HL-60 (cell line): ENCODE measurements around the gene MRAP2.
A peak's percentile ranks its signal among the peaks of the same experiment; 100 is the strongest.
"Not testable (repeated sequence)": the region's sequence is repeated elsewhere in the genome, so short reads cannot be mapped to it uniquely, and the experiment has no call there.

Source experiments
- DNase-seq, 2 experiments: peaks; one replicate each; pipeline ENCODE4 v3.0.0-alpha.2; 2010 to 2020; ENCODE audit warnings: low read depth in 1 of 2, low spot score in 1 of 2
- H3K27ac ChIP-seq: fragments of 250-450 bp; sonication (Bioruptor Pico); replicated peaks from 2 replicates; pipeline ENCODE4 v1.5.1; 2020; ENCODE audit warnings: mild to moderate bottlenecking, moderate library complexity
- H3K27me3 ChIP-seq: fragments of 250-450 bp; sonication (Bioruptor Pico); 2 replicates; pipeline ENCODE4 v1.5.1; 2021; ENCODE audit warnings: mild to moderate bottlenecking, moderate library complexity; ENCODE audit not compliant: insufficient read depth, poor library complexity, severe bottlenecking
- H3K4me3 ChIP-seq: replicated peaks from 2 replicates; pipeline ENCODE4 v1.5.1; 2011; ENCODE audit warnings: mild to moderate bottlenecking, control low read depth, low read length; ENCODE audit not compliant: insufficient read depth
- GABPA ChIP-seq: IDR thresholded peaks from 2 replicates; pipeline ENCODE4 v1.6.1; 2012; ENCODE audit warnings: low read depth
- POLR2AphosphoS5 ChIP-seq: IDR thresholded peaks from 2 replicates; pipeline ENCODE4 v1.6.1; 2012; ENCODE audit warnings: low read depth
- REST ChIP-seq: IDR thresholded peaks from 2 replicates; pipeline ENCODE4 v1.6.1; 2012; ENCODE audit warnings: low read depth; ENCODE audit not compliant: insufficient replicate concordance
- SPI1 ChIP-seq: IDR thresholded peaks from 2 replicates; pipeline ENCODE4 v1.6.1; 2012; ENCODE audit warnings: low read depth, mild to moderate bottlenecking, borderline replicate concordance
- TF ChIP-seq, protein P1 (sequence below): IDR thresholded peaks from one replicate; pipeline ENCODE4 v1.5.1; 2011; ENCODE audit warnings: low read length, control low read depth, inconsistent platforms; ENCODE audit not compliant: insufficient read depth

The MRAP2 gene

DNA sequence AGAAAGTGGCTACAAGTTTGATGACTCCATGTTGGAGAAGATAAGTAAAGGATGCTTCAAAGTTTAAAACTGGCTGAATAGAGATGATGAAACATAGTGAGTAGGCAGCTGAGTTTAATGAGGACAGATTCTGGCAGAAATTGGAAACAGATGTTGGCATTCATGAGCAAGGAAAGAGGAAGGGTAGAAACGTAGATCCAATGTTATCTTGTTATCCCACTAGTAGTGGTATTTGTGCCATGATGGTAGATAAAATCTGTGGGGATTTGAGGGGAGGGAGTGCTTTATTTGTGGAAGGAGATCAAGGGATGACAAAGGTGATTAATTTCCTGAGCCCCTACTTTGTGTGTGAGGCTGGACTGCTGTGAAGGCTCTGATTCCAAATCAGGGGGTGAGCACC lies 69.5 kb downstream of the MRAP2 start:
- no peak for TF ChIP-seq POLR2AphosphoS5
- H3K27ac ChIP-seq: no peak overlapping the region
- DNase-seq: no peak
- no peak overlapping the region for H3K4me3 ChIP-seq
- no peaks in the 10 kb centered on the region for H3K27me3 ChIP-seq

GRCh38 chr6:84105215-84105924 lies 71.8 kb downstream of the MRAP2 start:
- peak in 1 of 2 experiments; percentile 37 for DNase-seq

DNA sequence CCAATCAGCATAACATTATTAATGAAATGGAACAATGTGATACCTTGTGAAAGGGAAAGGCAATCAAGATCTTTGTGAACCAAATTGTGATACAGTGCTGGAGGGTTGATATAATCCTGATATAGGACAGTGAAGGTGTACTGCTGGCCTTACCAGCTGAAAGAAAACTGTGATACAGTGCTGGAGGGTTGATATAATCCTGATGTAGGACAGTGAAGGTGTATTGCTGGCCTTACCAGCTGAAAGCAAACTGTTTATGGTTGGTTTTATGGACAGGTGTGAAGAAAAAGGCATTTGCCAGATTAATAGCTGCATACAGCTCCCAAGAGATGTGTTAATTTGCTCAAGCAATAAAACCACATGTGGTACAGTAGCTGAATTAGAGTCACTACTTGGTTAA lies 73.9 kb downstream of the MRAP2 start:
- Histone ChIP-seq H3K4me3 (no peak overlapping the region), H3K27me3 (no peaks in the 10 kb centered on the region), H3K27ac (no peak overlapping the region)
- TF ChIP-seq GABPA (no peak), SPI1 (no peak), REST (no peak)
- TF ChIP-seq, protein P1, sequence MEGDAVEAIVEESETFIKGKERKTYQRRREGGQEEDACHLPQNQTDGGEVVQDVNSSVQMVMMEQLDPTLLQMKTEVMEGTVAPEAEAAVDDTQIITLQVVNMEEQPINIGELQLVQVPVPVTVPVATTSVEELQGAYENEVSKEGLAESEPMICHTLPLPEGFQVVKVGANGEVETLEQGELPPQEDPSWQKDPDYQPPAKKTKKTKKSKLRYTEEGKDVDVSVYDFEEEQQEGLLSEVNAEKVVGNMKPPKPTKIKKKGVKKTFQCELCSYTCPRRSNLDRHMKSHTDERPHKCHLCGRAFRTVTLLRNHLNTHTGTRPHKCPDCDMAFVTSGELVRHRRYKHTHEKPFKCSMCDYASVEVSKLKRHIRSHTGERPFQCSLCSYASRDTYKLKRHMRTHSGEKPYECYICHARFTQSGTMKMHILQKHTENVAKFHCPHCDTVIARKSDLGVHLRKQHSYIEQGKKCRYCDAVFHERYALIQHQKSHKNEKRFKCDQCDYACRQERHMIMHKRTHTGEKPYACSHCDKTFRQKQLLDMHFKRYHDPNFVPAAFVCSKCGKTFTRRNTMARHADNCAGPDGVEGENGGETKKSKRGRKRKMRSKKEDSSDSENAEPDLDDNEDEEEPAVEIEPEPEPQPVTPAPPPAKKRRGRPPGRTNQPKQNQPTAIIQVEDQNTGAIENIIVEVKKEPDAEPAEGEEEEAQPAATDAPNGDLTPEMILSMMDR: no peak
- DNase-seq: no peak

More at GRCh38 chr6:84105215-84105924, 71.8 kb downstream of the MRAP2 start:
- not testable (repeated sequence) for H3K27me3 ChIP-seq, H3K27ac ChIP-seq, H3K4me3 ChIP-seq

DNA sequence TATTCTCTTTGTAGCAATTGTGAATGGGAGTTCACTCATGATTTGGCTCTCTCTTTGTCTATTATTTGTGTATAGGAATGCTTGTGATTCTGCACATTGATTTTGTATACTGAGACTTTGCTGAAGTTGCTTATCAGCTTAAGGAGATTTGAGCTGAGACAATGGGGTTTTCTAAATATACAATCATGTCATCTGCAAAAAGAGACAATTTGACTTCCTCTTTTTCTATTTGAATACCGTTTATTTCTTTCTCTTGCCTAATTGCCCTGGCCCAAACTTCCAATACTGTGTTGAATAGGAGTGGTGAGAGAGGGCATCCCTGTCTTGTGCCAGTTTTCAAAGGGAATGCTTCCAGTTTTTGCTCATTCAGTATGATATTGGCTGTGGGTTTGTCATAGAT lies 77.8 kb downstream of the MRAP2 start:
- peak in 1 of 2 experiments; percentile 22 for DNase-seq
- 0 out of 2 replicates have a peak overlapping the region, but pooled peaks have one; percentile 10 for H3K27ac ChIP-seq
- peak; percentile 86 for TF ChIP-seq SPI1
- not testable (repeated sequence) for H3K27me3 ChIP-seq, H3K4me3 ChIP-seq

DNA sequence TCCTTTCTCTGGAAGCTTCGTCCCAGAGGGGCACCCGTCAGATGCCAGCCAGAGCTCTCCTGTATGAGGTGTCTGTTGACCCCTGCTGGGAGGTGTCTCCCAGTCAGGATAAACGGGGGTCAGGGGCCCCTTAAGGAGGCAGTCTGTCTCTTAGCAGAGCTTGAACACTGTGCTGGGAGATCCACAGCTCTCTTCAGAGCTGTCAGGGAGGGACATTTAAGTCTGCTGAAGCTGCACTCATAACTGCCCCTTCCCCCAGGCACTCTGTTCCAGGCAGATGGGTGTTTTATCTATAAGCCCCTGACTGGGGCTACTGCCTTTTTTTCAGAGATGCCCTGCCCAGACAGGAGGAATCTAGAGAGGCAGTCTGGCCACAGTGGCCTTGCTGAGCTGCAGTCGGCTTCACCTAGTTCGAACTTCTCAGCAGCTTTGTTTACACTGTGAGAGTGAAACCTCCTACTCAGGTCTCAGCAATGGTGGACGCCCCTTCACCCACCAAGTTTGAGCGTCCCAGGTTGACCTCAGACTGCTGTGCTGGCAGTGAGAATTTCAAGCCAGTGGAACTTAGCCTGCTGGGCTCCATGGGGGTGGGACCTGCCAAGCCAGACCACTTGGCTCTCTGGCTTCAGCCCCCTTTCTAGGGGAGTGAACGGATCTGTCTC lies 81.5 kb downstream of the MRAP2 start:
- not testable (repeated sequence) for H3K4me3 ChIP-seq, DNase-seq, H3K27ac ChIP-seq, H3K27me3 ChIP-seq

DNA sequence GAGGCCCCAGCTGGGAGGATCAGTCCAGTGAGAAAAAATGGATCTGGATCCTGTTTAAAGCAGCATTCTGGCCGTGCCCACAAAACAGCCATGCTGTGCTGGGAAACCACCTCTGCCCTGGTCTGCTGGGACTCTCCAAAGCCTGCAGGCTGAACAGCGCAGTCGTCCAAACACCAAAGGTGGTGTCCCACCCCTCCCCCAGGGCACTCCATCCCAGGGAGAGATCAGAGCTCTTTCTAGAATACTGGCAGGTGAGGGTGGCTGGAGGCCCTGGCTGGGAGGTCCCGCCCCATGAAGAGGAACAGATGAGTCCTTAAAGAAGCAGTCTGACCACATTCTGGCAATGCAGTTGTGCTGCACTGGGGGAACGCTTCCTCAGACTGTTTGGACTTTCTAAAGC lies 84.6 kb downstream of the MRAP2 start:
- no peak for TF ChIP-seq GABPA
- TF ChIP-seq POLR2AphosphoS5: no peak
- TF ChIP-seq REST: no peak
- no peak for TF ChIP-seq SPI1
- TF ChIP-seq, protein P1: no peak
- Histone ChIP-seq H3K4me3 (no peak overlapping the region), H3K27ac (no peak overlapping the region), H3K27me3 (no peaks in the 10 kb centered on the region)
- DNase-seq: no peak
